ENCODE measurements around the gene EPHA6.
"Not testable (repeated sequence)": the region's sequence is repeated elsewhere in the genome, so short reads cannot be mapped to it uniquely, and the experiment has no call there.

EPHA6 gene

GRCh38 chr3:97259263-97259662 lies 444.9 kb downstream of the EPHA6 start:
- no peak for TF ChIP-seq CTCF (conservative IDR thresholded peaks at IDR 0.05; ENCODE audit: low read depth, low read length)
- H3K4me3 ChIP-seq (ENCODE audit: low read length) = no peak overlapping the region
- DNase-seq (ENCODE audit: low read depth) = no peak

- TF ChIP-seq CTCF (conservative IDR thresholded peaks at IDR 0.05; ENCODE audit: low read depth, low read length) = no peak
- H3K4me3 ChIP-seq (ENCODE audit: low read length) = no peak overlapping the region
- DNase-seq (ENCODE audit: low read depth) = no peak
Measured at GRCh38 chr3:97264180-97264579, 449.8 kb downstream of the EPHA6 start.

DNA sequence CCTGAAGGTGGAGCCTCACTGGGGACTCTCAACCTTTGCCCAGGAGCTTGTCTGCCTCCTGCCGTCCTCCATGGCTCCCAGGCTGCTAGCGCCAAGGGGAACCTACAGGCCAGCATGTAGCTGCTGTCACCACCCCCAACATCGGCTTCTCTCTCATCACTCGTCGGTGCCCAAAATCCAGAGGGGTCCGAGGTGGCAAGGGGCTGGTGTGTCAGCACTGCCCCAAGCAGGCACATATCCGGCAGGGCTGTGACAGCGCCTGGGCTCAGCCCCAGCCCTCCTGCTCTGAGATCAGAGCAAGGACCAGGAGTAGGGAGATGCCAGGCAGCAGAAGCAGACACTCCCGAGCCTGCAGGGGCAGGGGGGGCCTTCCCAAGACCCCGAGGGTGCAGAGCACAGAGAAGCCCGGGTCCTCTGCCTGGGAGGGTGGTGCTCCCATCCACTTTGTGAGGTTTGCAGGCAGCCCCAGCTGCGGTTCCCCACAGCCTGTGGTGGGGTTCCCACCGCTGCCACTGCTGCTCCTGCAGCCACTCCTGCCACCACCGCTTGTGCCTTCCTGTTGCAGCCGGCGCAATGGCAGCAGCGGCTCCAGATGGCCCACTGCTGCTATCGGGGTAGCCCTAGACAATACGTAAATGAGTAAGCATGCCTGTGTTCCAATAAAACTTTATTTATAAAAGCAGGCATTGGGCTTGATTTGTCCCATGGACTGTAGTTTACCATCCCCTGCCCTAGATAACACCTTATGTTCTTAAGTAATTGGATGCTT lies 451.0 kb downstream of the EPHA6 start:
- H3K4me3 ChIP-seq (ENCODE audit: low read length) = no peak overlapping the region
- DNase-seq (ENCODE audit: low read depth) = no peak
- no peak for TF ChIP-seq CTCF (conservative IDR thresholded peaks at IDR 0.05; ENCODE audit: low read depth, low read length)

DNA sequence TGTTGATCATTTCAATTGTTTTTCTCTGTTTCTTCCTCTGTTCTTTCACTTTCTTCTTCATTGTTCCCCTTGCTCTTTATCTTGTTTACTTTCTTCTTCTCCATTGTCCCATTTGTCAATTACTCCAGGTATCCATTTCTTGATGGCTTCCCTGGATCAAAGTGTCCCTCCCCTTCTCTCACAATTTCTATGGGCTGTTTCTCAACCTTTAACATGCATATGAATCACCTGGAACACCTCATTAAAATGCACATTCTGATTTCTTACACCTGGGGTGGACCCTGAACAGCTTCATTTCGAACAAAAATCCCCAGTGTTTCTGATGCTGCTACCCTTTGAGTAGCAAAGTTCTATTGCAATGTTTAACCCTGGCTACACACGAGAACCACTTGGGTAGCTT lies 454.8 kb downstream of the EPHA6 start:
- H3K4me3 ChIP-seq (ENCODE audit: low read length) = no peak overlapping the region
- no peak for TF ChIP-seq CTCF (conservative IDR thresholded peaks at IDR 0.05; ENCODE audit: low read depth, low read length)
- DNase-seq (ENCODE audit: low read depth) = no peak

GRCh38 chr3:97276879-97277550 lies 462.6 kb downstream of the EPHA6 start:
- not testable (repeated sequence) for DNase-seq (ENCODE audit: low read depth); H3K4me3 ChIP-seq (ENCODE audit: low read length)

- no peak for DNase-seq (ENCODE audit: low read depth)
- TF ChIP-seq CTCF (conservative IDR thresholded peaks at IDR 0.05; ENCODE audit: low read depth, low read length) = no peak
- H3K4me3 ChIP-seq (ENCODE audit: low read length) = no peak overlapping the region
Measured at GRCh38 chr3:97277708-97278107, 463.3 kb downstream of the EPHA6 start.

DNA sequence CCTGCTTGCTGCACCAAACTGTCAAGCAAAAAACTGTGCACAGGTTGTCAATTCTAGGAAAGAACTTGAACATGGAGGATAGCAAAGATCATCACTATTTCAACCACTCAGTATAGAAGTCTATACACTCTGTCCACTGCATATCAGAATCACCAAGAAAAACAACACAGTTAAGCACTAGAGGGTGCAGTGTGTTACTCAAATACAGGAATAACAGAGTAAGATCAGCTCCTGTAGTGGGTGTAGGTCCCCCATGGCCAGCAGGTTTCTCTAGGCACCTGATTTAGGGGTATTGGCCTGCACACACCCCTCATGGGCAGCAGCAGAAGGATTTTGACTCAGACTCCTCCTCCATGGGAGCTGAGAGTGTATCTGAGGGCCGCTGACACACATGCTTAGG lies 464.1 kb downstream of the EPHA6 start:
- no peak for DNase-seq (ENCODE audit: low read depth)
- H3K4me3 ChIP-seq (ENCODE audit: low read length) = no peak overlapping the region
- no peak for TF ChIP-seq CTCF (conservative IDR thresholded peaks at IDR 0.05; ENCODE audit: low read depth, low read length)

Measured in retinal pigment epithelial cell (primary cell).